Psoas muscle (tissue), 8 donors: ENCODE data around the gene LMAN2. TPM values are rescaled to one million over a fixed set of nuclear protein-coding genes. Genes with fewer than 3 reads are reported as not detected.
A peak's percentile ranks its signal among the peaks of the same experiment; 100 is the strongest.

ENCODE experiments used
- ATAC-seq, 4 donors: fragments of 200-7000 bp; cut with Tn5 transposase; one replicate each; pipeline ENCODE4 v1.9.1; 2020; ENCODE audit warnings: moderate library complexity in 3 of 4, mild to moderate bottlenecking in 2 of 4
- DNase-seq, 2 donors: peaks; one replicate each; pipeline ENCODE4 v3.0.0-alpha.2; 2020
- H3K27ac ChIP-seq: fragments of 200-600 bp; one replicate; pipeline ENCODE4 v1.8.0; 2022
- H3K27me3 ChIP-seq, 3 donors: fragments of 200-600 bp in 1 of 3; one replicate each; pipeline versions ENCODE4 v1.6.1 to v1.8.0; 2013 to 2022; ENCODE audit warnings: low read length in 2 of 3, mild to moderate bottlenecking in 2 of 3, moderate library complexity in 1 of 3; ENCODE audit not compliant: insufficient read depth in 3 of 3
- H3K36me3 ChIP-seq, 2 donors: fragments of 200-600 bp in 1 of 2; one replicate each; pipeline versions ENCODE4 v1.6.1 to v1.8.0; 2013 to 2022; ENCODE audit warnings: low read depth in 1 of 2, mild to moderate bottlenecking in 1 of 2, moderate library complexity in 1 of 2; ENCODE audit not compliant: insufficient read depth in 1 of 2
- H3K4me1 ChIP-seq: fragments of 200-600 bp; one replicate; pipeline ENCODE4 v1.8.0; 2022
- H3K4me3 ChIP-seq: fragments of 200-600 bp; one replicate; pipeline ENCODE4 v1.8.0; 2022; ENCODE audit warnings: mild to moderate bottlenecking
- H3K9me3 ChIP-seq: fragments of 200-600 bp; one replicate; pipeline ENCODE4 v1.8.0; 2022
- CTCF ChIP-seq: fragments of 200-600 bp; IDR thresholded peaks from one replicate; pipeline ENCODE4 v1.8.0; 2022; ENCODE audit warnings: antibody characterized with exemption
- WGBS, 3 donors: extraction: QIAGEN DNeasy Blood & Tissue Kit; methylation state at CpG; one replicate each; pipeline versions ENCODE4 v1.1.6 to v1.1.7; 2013; 5-methylcytosine and 5-hydroxymethylcytosine counted together
- intact Hi-C, 2 donors: fragments of 100-400 bp; cut with DNase I; formaldehyde crosslinking; loops; one replicate each; pipeline versions ENCODE4 v1.11.0 to v1.14.2; 2022
- polyA plus RNA-seq, 3 donors: library from polyadenylated mRNA; stranded (reverse); fragments of 200-250 nt; gene quantifications; one replicate each; pipeline ENCODE4 v1.2.3, GENCODE V29; 2013
- total RNA-seq, 4 donors: library from RNA; stranded (reverse); fragmentation: NEBNext Ultra II Directional in 2 of 4; extraction: Animal tissue kit (Norgen Biotek cat#: 25700) in 2 of 4; gene quantifications; one replicate each; pipeline versions ENCODE4 v1.2.1 to v1.2.4, GENCODE V29; 2021 to 2023
- donor health status: healthy with polysubstance abuse.
- donor health status: DM: no; HTN: no; CAD: no; lungs with moderate emphysema.
- donor health status: Bipolar disorder and iron deficiency.
- donor health status: healthy.
- donor health status: DM: yes; HTN: yes; CAD: no.
- donor health status: DM: no; HTN: no; CAD: no.
- donor health status: DM: no; HTN: no; CAD: no.
- donor health status: DM: yes; HTN: yes; CAD: no.

LMAN2 gene
- total and polyA plus RNA-seq, 7 donors, result 28.7 to 193 (median 55.8) TPM

GRCh38 chr5:177368869-177369644 lies 17.6 kb upstream of the LMAN2 start:
- peak overlapping the region; percentile 81 for H3K27ac ChIP-seq
- intact Hi-C loops, result loop anchor here (5.0 kb wide), 2 partner anchors 52 to 57 kb away; partner anchors contain the start of gene MXD3 (in 1 of the 2)
- ATAC-seq (no peak), DNase-seq (no peak)
- H3K4me1 ChIP-seq, result peaks cover 40% of the 10 kb centered on the region
- H3K4me3 ChIP-seq, result peak overlapping the region; percentile 7
- H3K9me3 ChIP-seq, result no peaks in the 10 kb centered on the region
- 49 to 57% (median 56%) methylated on average over 5 of the region's 5 CpGs for WGBS, 3 donors
- H3K36me3 ChIP-seq, result peaks cover 0 to 18% of the 10 kb centered on the region in 2 donors
- no peaks in the 10 kb centered on the region for H3K27me3 ChIP-seq
- peak; percentile 47 for TF ChIP-seq CTCF

GRCh38 chr5:177367981-177368868 lies 16.8 kb upstream of the LMAN2 start:
- Histone ChIP-seq H3K4me1 (peaks cover 45% of the 10 kb centered on the region), H3K27me3 (no peaks in the 10 kb centered on the region), H3K4me3 (peak overlapping the region; percentile 72), H3K36me3 (peaks cover 0 to 14% of the 10 kb centered on the region in 2 donors), H3K9me3 (no peaks in the 10 kb centered on the region), H3K27ac (peak overlapping the region; percentile 9)
- intact Hi-C loops, result loop anchor here (5.0 kb wide), 2 partner anchors 51 to 56 kb away; partner anchors contain the start of gene MXD3 (in 1 of the 2)
- ATAC-seq, result no peak
- DNase-seq, result no peak
- 76 to 85% (median 79%) methylated on average over 29 of the region's 29 CpGs for WGBS, 3 donors
- no peak for TF ChIP-seq CTCF

GRCh38 chr5:177367323-177367848 lies 15.9 kb upstream of the LMAN2 start:
- Histone ChIP-seq H3K27ac (peak overlapping the region; percentile 94), H3K9me3 (no peaks in the 10 kb centered on the region), H3K36me3 (peaks cover 0 to 6% of the 10 kb centered on the region in 2 donors), H3K4me1 (peaks cover 48% of the 10 kb centered on the region), H3K4me3 (peak overlapping the region; percentile 72), H3K27me3 (no peaks in the 10 kb centered on the region)
- WGBS, 3 donors, result 13 to 18% (median 18%) methylated on average over 44 to 46 of the region's 46 CpGs
- ATAC-seq (peak; percentile 7 to 30 (median 13)), DNase-seq (no peak)
- intact Hi-C loops, result loop anchor here (5.0 kb wide), 2 partner anchors 50 to 55 kb away; partner anchors contain the start of gene MXD3 (in 1 of the 2)
- no peak for TF ChIP-seq CTCF

GRCh38 chr5:177366528-177367322 lies 15.3 kb upstream of the LMAN2 start:
- WGBS, 3 donors, result 3 to 9% (median 4%) methylated on average over 28 to 36 of the region's 36 CpGs
- peaks cover 43% of the 10 kb centered on the region for H3K4me1 ChIP-seq
- H3K27ac ChIP-seq, result peak overlapping the region; percentile 94
- no peak for TF ChIP-seq CTCF
- H3K27me3 ChIP-seq, result no peaks in the 10 kb centered on the region
- DNase-seq (peak; percentile 89 to 94), ATAC-seq (peak; percentile 78 to 84 (median 82))
- no peaks in the 10 kb centered on the region for H3K9me3 ChIP-seq
- intact Hi-C loops, result loop anchor here (5.0 kb wide), 2 partner anchors 49 to 54 kb away; partner anchors contain the start of gene MXD3 (in 1 of the 2)
- no peaks in the 10 kb centered on the region for H3K36me3 ChIP-seq
- peak overlapping the region; percentile 72 for H3K4me3 ChIP-seq
